ENCODE results near the gene MARCKS. TPM values are rescaled to one million over a fixed set of nuclear protein-coding genes. Genes with fewer than 3 reads are reported as not detected.
A peak's percentile ranks its signal among the peaks of the same experiment; 100 is the strongest.

MARCKS gene
- total and polyA plus RNA-seq, 2 of the 13 experiments (the other 11 are each of a cell fraction or from before 2014, with no cell fraction given), result 30.5 to 39.5 TPM

GRCh38 chr6:113854531-113855499 lies 2.3 kb upstream of the MARCKS start (continued):
- peak; percentile 82; the same call in 1 of the 2 replicates for TF ChIP-seq ZNF362 (CRISPR knock-in tag; IDR thresholded peaks at IDR 0.05; ENCODE audit: borderline replicate concordance)
- TF ChIP-seq ZNF572 (CRISPR knock-in tag; IDR thresholded peaks at IDR 0.05), result peak; percentile 64; the same call in 1 of the 2 replicates
- TF ChIP-seq PCBP1 (IDR thresholded peaks at IDR 0.05; ENCODE audit: borderline replicate concordance, low read depth, low read length), result no peak
- peak; percentile 60; the same call in 1 of the 2 replicates for TF ChIP-seq RNF2 (conservative IDR thresholded peaks at IDR 0.05; ENCODE audit: low read depth)
- TF ChIP-seq LCORL (IDR thresholded peaks at IDR 0.05), result no peak
- TF ChIP-seq LCORL (CRISPR knock-in tag; IDR thresholded peaks at IDR 0.05), result no peak
- TF ChIP-seq AKAP8 (CRISPR knock-in tag; IDR thresholded peaks at IDR 0.05), result no peak
- peak; percentile 41 for TF ChIP-seq HDAC1 (CRISPR knock-in tag; IDR thresholded peaks at IDR 0.05)
- TF ChIP-seq, protein P1, sequence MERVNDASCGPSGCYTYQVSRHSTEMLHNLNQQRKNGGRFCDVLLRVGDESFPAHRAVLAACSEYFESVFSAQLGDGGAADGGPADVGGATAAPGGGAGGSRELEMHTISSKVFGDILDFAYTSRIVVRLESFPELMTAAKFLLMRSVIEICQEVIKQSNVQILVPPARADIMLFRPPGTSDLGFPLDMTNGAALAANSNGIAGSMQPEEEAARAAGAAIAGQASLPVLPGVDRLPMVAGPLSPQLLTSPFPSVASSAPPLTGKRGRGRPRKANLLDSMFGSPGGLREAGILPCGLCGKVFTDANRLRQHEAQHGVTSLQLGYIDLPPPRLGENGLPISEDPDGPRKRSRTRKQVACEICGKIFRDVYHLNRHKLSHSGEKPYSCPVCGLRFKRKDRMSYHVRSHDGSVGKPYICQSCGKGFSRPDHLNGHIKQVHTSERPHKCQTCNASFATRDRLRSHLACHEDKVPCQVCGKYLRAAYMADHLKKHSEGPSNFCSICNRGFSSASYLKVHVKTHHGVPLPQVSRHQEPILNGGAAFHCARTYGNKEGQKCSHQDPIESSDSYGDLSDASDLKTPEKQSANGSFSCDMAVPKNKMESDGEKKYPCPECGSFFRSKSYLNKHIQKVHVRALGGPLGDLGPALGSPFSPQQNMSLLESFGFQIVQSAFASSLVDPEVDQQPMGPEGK (CRISPR knock-in tag; IDR thresholded peaks at IDR 0.05), result peak; percentile 64
- no peak for TF ChIP-seq KLF16 (CRISPR knock-in tag; IDR thresholded peaks at IDR 0.05)
- TF ChIP-seq RFX3 (CRISPR knock-in tag; IDR thresholded peaks at IDR 0.05), result peak; percentile 68
- TF ChIP-seq ATF7-NPFF (CRISPR knock-in tag; IDR thresholded peaks at IDR 0.05; ENCODE audit: low read depth), result 0 out of 2 replicates have a peak, but pooled peaks have one; percentile 17
- TF ChIP-seq HNRNPLL (IDR thresholded peaks at IDR 0.05; ENCODE audit: low read depth, low read length, poor library complexity, severe bottlenecking), result peak; percentile 89
- TF ChIP-seq STAG1 (CRISPR knock-in tag; IDR thresholded peaks at IDR 0.05), result peak; percentile 29; the same call in 1 of the 2 replicates
- no peak for TF ChIP-seq DMTF1 (CRISPR knock-in tag; IDR thresholded peaks at IDR 0.05)
- no peak for TF ChIP-seq PAX8 (CRISPR knock-in tag; IDR thresholded peaks at IDR 0.05; ENCODE audit: borderline replicate concordance)
- TF ChIP-seq, protein P2, sequence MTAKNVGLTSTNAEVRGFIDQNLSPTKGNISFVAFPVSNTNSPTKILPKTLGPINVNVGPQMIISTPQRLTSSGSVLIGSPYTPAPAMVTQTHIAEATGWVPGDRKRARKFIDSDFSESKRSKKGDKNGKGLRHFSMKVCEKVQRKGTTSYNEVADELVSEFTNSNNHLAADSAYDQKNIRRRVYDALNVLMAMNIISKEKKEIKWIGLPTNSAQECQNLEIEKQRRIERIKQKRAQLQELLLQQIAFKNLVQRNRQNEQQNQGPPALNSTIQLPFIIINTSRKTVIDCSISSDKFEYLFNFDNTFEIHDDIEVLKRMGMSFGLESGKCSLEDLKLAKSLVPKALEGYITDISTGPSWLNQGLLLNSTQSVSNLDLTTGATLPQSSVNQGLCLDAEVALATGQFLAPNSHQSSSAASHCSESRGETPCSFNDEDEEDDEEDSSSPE (CRISPR knock-in tag; IDR thresholded peaks at IDR 0.05), result no peak
- TF ChIP-seq HOXA5 (CRISPR knock-in tag; IDR thresholded peaks at IDR 0.05), result no peak
- TF ChIP-seq MAZ (IDR thresholded peaks at IDR 0.05; ENCODE audit: borderline replicate concordance, low read depth, low read length), result 0 out of 2 replicates have a peak, but pooled peaks have one; percentile 11
- peak; percentile 30; the same call in 1 of the 2 replicates for TF ChIP-seq MAZ (CRISPR knock-in tag; IDR thresholded peaks at IDR 0.05; ENCODE audit: low read depth)
- no peak for TF ChIP-seq HOXD1 (CRISPR knock-in tag; IDR thresholded peaks at IDR 0.05)
- no peak for TF ChIP-seq ZNF263 (CRISPR knock-in tag; IDR thresholded peaks at IDR 0.05)
- TF ChIP-seq ZNF850 (CRISPR knock-in tag; conservative IDR thresholded peaks at IDR 0.05), result no peak
